Dendritic cell treated with granulocyte-macrophage colony-stimulating factor and Interleukin-4, amounts not matched to agents 40 ng/mL and 50 ng/mL, for 4 days (primary cell): ENCODE results near the gene APOBEC3F.
"Not testable (repeated sequence)": the region's sequence is repeated elsewhere in the genome, so short reads cannot be mapped to it uniquely, and the experiment has no call there.

Source experiments
- H3K27ac Mint-ChIP-seq: one replicate; pipeline ENCODE4 v1.8.0; 2022; ENCODE audit warnings: mild to moderate bottlenecking, mixed read lengths
- H3K27me3 Mint-ChIP-seq: one replicate; pipeline ENCODE4 v1.8.0; 2022; ENCODE audit warnings: mild to moderate bottlenecking, mixed read lengths
- H3K36me3 Mint-ChIP-seq: one replicate; pipeline ENCODE4 v1.8.0; 2022; ENCODE audit warnings: low read depth, mixed read lengths
- H3K4me1 Mint-ChIP-seq: one replicate; pipeline ENCODE4 v1.8.0; 2022; ENCODE audit warnings: low read depth, mixed read lengths
- H3K4me3 Mint-ChIP-seq: one replicate; pipeline ENCODE4 v1.8.0; 2022; ENCODE audit warnings: mild to moderate bottlenecking, moderate library complexity, mixed read lengths
- H3K9me3 Mint-ChIP-seq: one replicate; pipeline ENCODE4 v1.8.0; 2022; ENCODE audit warnings: mixed read lengths
- intact Hi-C: fragments of 100-400 bp; cut with micrococcal nuclease; formaldehyde crosslinking; loops from one replicate; pipeline ENCODE4 v1.15.0; 2022

APOBEC3F gene

DNA sequence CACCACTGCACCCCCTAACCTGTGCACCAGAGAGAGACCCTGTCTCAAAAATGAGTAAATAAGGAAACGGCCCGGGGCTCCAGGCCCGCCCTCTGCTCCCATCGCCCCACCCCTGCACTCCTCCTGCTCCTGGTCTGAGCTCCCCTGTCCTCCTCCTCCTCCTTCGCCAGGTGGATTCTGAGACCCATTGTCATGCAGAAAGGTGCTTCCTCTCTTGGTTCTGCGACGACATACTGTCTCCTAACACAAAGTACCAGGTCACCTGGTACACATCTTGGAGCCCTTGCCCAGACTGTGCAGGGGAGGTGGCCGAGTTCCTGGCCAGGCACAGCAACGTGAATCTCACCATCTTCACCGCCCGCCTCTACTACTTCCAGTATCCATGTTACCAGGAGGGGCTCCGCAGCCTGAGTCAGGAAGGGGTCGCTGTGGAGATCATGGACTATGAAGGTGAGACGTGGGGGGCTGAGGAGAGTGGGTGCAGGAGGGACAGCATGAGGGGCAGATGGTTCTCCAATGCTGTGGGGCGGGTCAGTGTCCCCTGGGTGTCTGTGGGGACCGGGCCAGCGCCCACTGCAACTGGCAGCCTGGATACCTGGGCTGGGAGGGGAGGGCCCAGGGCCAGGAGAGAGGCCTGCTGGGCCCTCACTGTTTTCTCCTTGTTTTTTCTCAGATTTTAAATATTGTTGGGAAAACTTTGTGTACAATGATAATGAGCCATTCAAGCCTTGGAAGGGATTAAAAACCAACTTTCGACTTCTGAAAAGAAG is 22.9 kb upstream of the APOBEC3F start:
- Mint-ChIP-seq H3K36me3 (peaks cover 39% of the 10 kb centered on the region), H3K4me1 (peaks cover 65% of the 10 kb centered on the region), H3K4me3 (no peak overlapping the region), H3K27ac (no peak overlapping the region), H3K9me3 (no peaks in the 10 kb centered on the region), H3K27me3 (peaks cover 2% of the 10 kb centered on the region)
- intact Hi-C loops = no loop called here

DNA sequence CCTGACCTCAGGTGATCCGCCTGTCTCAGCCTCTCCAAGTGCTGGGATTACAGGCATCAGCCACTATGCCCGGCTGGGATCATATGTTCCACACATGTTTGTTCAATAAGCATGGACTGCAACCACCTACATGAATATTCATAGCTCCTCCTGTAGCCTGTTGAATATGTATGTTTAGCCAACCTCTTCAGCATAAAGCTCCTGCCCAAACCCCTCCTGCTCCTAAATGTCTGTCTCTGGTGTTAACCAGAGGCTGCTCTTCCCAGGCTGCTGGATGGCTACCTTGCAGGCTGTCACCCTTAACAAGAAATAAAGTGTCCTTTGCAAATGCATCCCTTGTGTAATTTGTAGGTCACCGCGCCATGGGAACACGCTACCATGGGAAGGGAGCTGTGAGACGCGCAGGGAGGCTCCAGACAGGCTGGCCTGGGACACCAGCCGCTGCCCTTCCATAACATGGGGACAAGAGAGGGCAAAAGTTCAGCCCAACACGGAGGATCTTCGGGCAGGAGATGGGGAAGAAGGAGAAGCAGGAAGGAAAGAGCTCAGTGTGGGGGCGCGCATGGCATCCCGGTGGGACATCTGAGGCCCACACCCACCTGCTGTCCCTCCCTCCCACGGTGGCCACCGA is 20.5 kb upstream of the APOBEC3F start:
- H3K9me3 Mint-ChIP-seq, H3K4me3 Mint-ChIP-seq, H3K27me3 Mint-ChIP-seq, intact Hi-C loops: not testable (repeated sequence)
- H3K36me3 Mint-ChIP-seq = peaks cover 29% of the 10 kb centered on the region
- peak overlapping the region; percentile 78 for H3K27ac Mint-ChIP-seq
- H3K4me1 Mint-ChIP-seq = peaks cover 47% of the 10 kb centered on the region

DNA sequence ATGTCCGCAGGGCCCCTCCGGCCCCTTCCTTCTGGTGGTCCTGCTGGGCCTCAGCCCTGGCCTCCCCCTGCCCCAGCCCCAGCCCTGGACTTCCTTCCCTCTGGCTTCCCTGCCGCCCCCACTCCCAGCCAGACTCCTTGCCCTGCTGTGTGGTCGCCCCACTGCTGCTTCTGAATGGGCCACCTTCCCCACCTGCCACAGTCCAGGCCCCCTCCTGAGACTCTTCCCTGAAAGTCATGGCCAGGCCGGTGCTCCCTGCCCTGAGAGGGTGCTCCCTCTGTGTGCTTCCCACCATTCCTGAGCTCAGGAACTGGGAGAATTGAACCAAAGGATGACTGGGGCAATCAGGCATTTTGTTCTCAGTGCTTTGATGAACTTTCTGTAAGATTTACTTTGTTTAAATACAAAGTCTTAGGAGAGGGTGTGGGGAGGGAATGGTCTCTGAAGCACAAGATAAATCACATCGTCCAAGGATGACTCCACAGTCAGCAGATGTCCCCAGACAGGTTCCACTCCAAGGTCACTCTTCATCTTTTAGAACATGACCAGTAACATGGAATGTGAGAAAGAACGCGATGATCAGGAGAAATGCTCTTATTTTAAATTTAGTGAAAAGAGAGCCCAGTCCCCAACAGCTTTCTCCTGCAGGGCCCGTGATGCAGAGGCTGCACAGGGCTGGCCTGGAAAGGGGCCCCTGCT is 19.0 kb upstream of the APOBEC3F start:
- Mint-ChIP-seq H3K4me1 (peaks cover 44% of the 10 kb centered on the region), H3K9me3 (no peaks in the 10 kb centered on the region), H3K4me3 (peak overlapping the region; percentile 61), H3K36me3 (peaks cover 23% of the 10 kb centered on the region), H3K27ac (peak overlapping the region; percentile 78), H3K27me3 (peaks cover 2% of the 10 kb centered on the region)
- intact Hi-C loops = no loop called here

DNA sequence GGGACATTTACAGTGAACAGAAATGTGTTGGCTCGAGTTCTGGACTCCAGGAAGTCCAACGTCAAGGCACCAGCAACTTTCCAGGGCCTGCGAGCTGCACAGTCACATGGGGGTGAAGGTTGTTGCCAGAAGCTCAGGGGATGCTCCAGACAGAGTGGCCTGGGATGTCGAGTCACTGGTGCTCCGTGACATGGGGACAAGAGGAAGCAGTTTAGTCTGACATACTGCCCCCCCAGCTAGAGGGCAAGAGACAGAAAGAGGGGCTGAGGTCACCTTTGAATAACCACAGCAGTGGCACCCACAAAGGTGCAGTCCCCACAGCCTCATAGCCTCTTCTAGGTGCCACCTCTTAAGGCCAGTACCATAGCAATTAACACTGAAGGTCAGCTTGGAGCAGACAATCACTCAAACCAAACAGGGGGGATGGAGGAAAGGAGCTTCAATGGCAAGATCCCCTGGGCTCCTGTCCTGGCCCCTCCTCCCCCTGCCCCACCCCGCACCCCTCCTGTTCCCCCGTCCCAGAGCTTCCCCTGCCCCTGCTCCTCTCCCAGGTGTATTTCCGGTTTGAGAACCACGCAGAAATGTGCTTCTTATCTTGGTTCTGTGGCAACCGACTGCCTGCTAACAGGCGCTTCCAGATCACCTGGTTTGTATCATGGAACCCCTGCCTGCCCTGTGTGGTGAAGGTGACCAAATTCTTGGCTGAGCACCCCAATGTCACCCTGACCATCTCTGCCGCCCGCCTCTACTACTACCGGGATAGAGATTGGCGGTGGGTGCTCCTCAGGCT is 15.9 kb upstream of the APOBEC3F start:
- intact Hi-C loops = no loop called here
- H3K36me3 Mint-ChIP-seq = no peaks in the 10 kb centered on the region
- no peak overlapping the region for H3K4me3 Mint-ChIP-seq
- no peaks in the 10 kb centered on the region for H3K9me3 Mint-ChIP-seq
- H3K27me3 Mint-ChIP-seq = peaks cover 2% of the 10 kb centered on the region
- H3K4me1 Mint-ChIP-seq = peaks cover 36% of the 10 kb centered on the region
- H3K27ac Mint-ChIP-seq = no peak overlapping the region

DNA sequence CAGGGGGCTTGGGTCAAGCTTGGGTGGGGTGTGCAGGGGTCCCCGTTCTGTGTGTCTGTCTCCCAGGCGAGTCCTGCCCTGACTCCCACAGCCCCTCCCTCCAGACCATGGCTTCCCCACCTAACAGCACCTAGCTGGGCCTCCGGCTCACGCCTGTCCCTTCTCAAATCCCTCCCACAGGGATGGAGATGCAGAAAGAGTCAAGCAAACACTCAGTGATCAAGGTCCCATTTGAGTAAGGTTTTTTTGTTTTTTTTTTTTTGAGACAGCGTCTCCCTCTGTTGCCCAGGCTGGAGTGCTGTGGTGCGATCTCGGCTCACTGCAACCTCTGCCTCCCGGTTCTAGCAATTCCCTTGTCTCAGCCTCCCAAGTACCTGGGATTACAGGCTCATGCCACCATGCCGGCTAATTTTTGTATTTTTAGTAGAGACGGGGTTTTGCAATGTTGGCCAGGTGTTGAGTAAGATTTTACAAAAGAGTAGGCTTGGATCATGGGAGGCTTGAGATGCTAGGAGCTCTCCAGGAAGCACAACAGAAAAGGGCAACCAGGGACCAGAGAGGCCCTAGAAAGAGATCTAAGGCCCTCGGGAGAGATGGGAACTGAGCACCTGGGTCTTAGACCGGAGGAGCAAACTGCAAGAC is 14.0 kb upstream of the APOBEC3F start:
- intact Hi-C loops = no loop called here
- Mint-ChIP-seq H3K27ac (no peak overlapping the region), H3K27me3 (peaks cover 2% of the 10 kb centered on the region), H3K4me1 (peaks cover 21% of the 10 kb centered on the region), H3K36me3 (no peaks in the 10 kb centered on the region), H3K4me3 (no peak overlapping the region), H3K9me3 (no peaks in the 10 kb centered on the region)

DNA sequence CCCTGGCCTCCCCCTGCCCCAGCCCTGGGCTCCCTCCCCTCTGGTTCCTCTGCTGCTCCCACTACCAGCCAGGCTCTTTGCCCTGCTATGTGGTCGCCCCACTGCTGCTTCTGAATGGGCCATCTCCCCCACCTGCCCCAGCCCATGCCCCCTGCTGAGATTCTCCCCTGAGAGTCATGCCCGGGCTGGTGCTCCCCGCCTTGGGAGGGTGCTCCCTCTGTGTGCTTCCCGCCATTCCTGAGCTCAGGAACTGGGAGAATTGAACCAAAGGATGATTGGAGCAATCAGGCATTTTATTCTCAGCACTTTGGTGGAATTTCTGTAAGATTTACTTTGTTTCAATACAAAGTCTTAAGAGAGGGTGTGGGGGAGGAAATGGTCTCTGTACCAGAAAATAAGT is 12.9 kb upstream of the APOBEC3F start:
- intact Hi-C loops = no loop called here
- peaks cover 4% of the 10 kb centered on the region for H3K27me3 Mint-ChIP-seq
- H3K36me3 Mint-ChIP-seq = no peaks in the 10 kb centered on the region
- no peaks in the 10 kb centered on the region for H3K9me3 Mint-ChIP-seq
- H3K4me1 Mint-ChIP-seq = peaks cover 14% of the 10 kb centered on the region
- no peak overlapping the region for H3K4me3 Mint-ChIP-seq
- no peak overlapping the region for H3K27ac Mint-ChIP-seq

DNA sequence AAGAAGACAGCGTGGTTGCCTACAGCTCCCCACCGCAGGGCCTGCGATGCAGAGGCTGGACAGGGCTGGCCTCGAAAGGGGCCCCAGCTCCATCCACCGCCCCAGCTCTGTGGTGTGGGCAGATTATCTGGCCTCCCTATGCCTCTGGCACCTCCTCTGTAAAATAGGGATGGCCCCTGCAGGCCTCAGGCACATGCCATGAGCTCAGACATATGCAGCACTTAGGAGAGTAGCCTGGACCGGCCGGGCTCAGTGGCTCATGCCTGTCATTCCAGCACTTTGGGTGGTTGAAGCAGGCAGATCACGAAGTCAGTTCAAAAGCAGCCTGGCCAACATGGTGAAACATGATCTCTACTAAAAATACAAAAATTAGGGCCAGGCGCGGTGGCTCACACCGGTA is 12.4 kb upstream of the APOBEC3F start:
- peaks cover 4% of the 10 kb centered on the region for H3K27me3 Mint-ChIP-seq
- intact Hi-C loops = no loop called here
- no peaks in the 10 kb centered on the region for H3K36me3 Mint-ChIP-seq
- H3K4me3 Mint-ChIP-seq = no peak overlapping the region
- H3K9me3 Mint-ChIP-seq = no peaks in the 10 kb centered on the region
- peaks cover 14% of the 10 kb centered on the region for H3K4me1 Mint-ChIP-seq
- H3K27ac Mint-ChIP-seq = no peak overlapping the region

DNA sequence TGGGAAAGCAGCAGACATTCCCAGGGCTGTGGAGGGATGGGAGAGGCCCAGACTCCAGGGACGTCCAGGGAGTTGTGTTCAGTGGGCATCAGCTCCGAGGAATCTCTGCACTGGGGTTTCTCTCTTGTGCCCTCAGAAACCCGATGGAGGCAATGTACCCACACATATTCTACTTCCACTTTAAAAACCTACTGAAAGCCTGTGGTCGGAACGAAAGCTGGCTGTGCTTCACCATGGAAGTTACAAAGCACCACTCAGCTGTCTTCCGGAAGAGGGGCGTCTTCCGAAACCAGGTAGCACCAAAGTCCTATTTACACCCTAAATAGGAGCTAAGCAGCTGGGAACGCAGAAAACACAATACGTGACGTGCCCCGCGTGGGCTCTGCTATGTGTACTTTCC is 11.4 kb upstream of the APOBEC3F start:
- H3K36me3 Mint-ChIP-seq = no peaks in the 10 kb centered on the region
- H3K27ac Mint-ChIP-seq = no peak overlapping the region
- H3K4me1 Mint-ChIP-seq = peaks cover 14% of the 10 kb centered on the region

DNA sequence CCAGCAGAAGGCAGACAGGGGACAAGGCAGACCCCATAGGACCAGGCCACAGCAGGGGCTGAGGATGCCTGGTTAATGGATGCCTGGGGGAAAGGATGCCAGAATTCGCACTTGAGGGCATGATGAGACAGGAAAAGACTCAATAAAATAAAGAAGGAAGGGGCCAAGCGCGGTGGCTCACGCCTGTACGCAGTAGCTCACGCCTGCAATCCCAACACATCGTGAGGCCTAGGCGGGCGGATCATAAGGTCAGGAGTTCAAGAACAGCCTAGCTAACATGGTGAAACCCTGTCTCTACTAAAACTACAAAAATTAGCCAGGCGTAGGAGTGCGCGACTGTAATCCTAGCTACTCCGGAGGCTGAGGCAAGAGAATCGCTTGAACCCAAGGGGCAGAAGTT is 10.0 kb upstream of the APOBEC3F start:
- H3K4me1 Mint-ChIP-seq = peaks cover 14% of the 10 kb centered on the region
- H3K27ac Mint-ChIP-seq = no peak overlapping the region
- no peaks in the 10 kb centered on the region for H3K9me3 Mint-ChIP-seq
- H3K36me3 Mint-ChIP-seq = no peaks in the 10 kb centered on the region
- peaks cover 4% of the 10 kb centered on the region for H3K27me3 Mint-ChIP-seq
- no peak overlapping the region for H3K4me3 Mint-ChIP-seq
- intact Hi-C loops = no loop called here

More for the DNA sequence above, 11.4 kb upstream of the APOBEC3F start:
- peaks cover 4% of the 10 kb centered on the region for H3K27me3 Mint-ChIP-seq
- intact Hi-C loops = no loop called here
- no peak overlapping the region for H3K4me3 Mint-ChIP-seq
- no peaks in the 10 kb centered on the region for H3K9me3 Mint-ChIP-seq

DNA sequence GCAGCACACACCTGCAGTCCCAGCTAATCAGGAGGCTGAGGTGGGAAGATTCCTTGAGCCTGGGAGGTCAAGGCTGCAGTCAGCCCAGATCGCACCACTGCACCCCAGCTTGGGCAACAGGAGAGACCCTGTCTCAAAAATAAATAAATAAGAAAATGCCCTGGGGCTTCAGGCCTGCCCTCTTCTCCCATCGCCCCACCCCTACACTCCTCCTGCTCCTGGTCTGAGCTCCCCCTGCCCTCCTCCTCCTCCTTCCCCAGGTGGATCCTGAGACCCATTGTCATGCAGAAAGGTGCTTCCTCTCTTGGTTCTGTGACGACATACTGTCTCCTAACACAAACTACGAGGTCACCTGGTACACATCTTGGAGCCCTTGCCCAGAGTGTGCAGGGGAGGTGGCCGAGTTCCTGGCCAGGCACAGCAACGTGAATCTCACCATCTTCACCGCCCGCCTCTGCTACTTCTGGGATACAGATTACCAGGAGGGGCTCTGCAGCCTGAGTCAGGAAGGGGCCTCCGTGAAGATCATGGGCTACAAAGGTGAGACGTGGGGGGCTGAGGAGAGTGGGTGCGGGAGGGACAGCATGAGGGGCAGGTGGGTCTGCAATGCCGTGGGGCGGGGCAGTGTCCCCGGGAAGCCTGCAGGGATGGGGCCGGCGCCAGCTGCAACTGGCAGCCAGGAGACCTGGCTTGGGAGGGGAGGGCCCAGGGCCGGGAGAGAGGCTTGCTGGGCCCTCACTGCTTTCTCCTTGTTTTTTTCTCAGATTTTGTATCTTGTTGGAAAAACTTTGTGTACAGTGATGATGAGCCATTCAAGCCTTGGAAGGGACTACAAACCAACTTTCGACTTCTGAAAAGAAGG is 9.0 kb upstream of the APOBEC3F start:
- H3K4me1 Mint-ChIP-seq = peaks cover 15% of the 10 kb centered on the region
- H3K27ac Mint-ChIP-seq, intact Hi-C loops, H3K27me3 Mint-ChIP-seq, H3K4me3 Mint-ChIP-seq, H3K9me3 Mint-ChIP-seq, H3K36me3 Mint-ChIP-seq: not testable (repeated sequence)

DNA sequence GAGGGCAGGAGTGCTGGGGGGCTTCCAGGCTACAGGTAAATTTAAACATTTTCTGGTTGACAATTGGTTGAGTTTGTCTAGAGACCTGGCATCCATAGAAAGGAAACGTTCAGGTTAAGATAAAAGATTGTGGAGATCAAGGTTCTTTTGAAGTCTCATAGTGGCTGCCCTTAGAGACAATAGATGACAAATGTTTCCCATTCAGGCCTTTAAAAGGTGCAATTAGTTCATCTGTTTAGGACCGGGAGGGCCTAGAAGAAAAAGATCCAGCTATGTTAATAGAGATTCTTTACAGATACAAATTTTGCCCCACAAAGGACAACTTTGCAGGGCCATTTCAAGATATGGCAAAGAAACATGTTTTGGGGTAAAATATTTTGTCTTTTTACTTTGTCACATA is 3.6 kb upstream of the APOBEC3F start:
- H3K4me1 Mint-ChIP-seq = peaks cover 28% of the 10 kb centered on the region
- H3K27ac Mint-ChIP-seq, H3K27me3 Mint-ChIP-seq, H3K36me3 Mint-ChIP-seq, H3K4me3 Mint-ChIP-seq, intact Hi-C loops, H3K9me3 Mint-ChIP-seq: not testable (repeated sequence)

DNA sequence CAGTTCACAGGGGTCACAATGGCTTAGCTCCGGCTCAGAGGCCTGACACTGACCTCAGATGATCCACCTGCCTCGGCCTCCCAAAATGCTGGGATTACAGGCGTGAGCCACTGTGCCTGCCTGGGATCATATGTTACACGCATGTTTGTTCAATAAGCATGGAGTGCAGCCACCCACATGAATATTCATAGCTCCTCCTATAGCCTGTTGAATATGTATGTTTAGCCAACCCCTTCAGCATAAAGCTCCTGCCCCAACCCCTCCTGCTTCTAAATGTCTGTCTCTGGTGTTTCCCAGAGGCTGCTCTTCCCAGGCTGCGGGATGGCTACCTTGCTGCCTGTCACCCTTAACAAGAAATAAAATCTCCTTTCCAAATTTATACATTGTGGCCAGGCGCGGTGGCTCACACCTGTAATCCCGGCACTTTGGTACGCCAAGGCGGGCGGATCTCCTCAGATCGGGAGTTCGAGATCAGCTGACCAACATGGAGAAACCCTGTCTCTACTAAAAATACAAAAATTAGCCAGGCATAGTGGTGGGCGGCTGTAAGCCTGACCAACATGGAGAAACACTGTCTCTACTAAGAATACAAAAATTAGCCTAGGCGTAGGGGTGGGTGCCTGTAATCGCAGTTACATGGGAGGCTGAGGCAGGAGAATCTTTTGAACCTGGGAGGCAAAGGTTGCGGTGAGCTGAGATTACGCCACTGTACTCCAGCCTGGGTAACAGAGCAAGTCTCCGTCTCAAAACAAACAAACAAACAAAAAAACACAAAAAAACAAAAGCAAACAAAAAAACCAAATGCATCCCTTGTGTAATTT is 1.1 kb upstream of the APOBEC3F start:
- H3K9me3 Mint-ChIP-seq = no peaks in the 10 kb centered on the region
- intact Hi-C loops = no loop called here
- H3K27me3 Mint-ChIP-seq = no peaks in the 10 kb centered on the region
- H3K4me1 Mint-ChIP-seq = peaks cover 28% of the 10 kb centered on the region
- H3K4me3 Mint-ChIP-seq = peak overlapping the region; percentile 81
- H3K36me3 Mint-ChIP-seq = peaks cover 6% of the 10 kb centered on the region
- H3K27ac Mint-ChIP-seq = peak overlapping the region; percentile 81
